Body of pancreas (tissue), 4 donors: ENCODE measurements around the gene PDE4D. TPM values are rescaled to one million over a fixed set of nuclear protein-coding genes. Genes with fewer than 3 reads are reported as not detected.

Experiments used
- ATAC-seq: fragments of 150-250 bp; one replicate; pipeline ENCODE4 v1.9.1; 2016
- DNase-seq, 4 donors: peaks; one replicate each; pipeline ENCODE4 v3.0.0-alpha.2; 2019
- H3K27ac ChIP-seq, 4 donors: fragments of 200-600 bp; sonication (generic); 1 replicate in 3 of 4; 2 replicates in 1 of 4; pipeline versions ENCODE4 v1.5.1 to v1.6.1; 2016 to 2019; ENCODE audit warnings: mild to moderate bottlenecking in 1 of 4, mixed read lengths in 1 of 4, moderate library complexity in 1 of 4
- H3K27me3 ChIP-seq, 2 donors: fragments of 200-600 bp; sonication (generic); one replicate each; pipeline ENCODE4 v1.6.0; 2016; ENCODE audit warnings: mild to moderate bottlenecking in 1 of 2
- H3K36me3 ChIP-seq, 2 donors: fragments of 200-600 bp; sonication (generic); replicated peaks in 1 of 2; 2 replicates each; pipeline ENCODE4 v1.5.1; 2016; ENCODE audit warnings: low read depth in 2 of 2; ENCODE audit not compliant: insufficient read depth in 1 of 2
- H3K4me1 ChIP-seq: fragments of 200-600 bp; sonication (generic); one replicate; pipeline ENCODE4 v1.6.0; 2016
- H3K4me3 ChIP-seq, 2 donors: fragments of 200-600 bp; sonication (generic); 1 replicate in 1 of 2; 2 replicates in 1 of 2; pipeline ENCODE4 v1.5.1; 2016 to 2019
- H3K9me3 ChIP-seq, 3 donors: fragments of 200-600 bp; sonication (generic); 1 replicate in 2 of 3; 2 replicates in 1 of 3; pipeline ENCODE4 v1.5.1; 2016
- CTCF ChIP-seq, 7 experiments: fragments of 450-650 bp in 4 of 7; fragments of 200-600 bp in 3 of 7; sonication (generic) in 3 of 7; IDR thresholded peaks; one replicate each; pipeline ENCODE4 v1.5.1; 2016 to 2019; ENCODE audit warnings: antibody characterized with exemption in 7 of 7
- POLR2A ChIP-seq, 3 donors: fragments of 450-650 bp; IDR thresholded peaks; one replicate each; pipeline ENCODE4 v1.6.1; 2016; ENCODE audit warnings: antibody characterized with exemption in 3 of 3, mild to moderate bottlenecking in 2 of 3
- WGBS, 2 donors: methylation state at CpG; one replicate each; pipeline ENCODE4 v1.1.5; 2017; 5-methylcytosine and 5-hydroxymethylcytosine counted together
- intact Hi-C: fragments of 100-400 bp; cut with DNase I; formaldehyde crosslinking; loops from one replicate; pipeline ENCODE4 v1.15.1; 2023
- total RNA-seq, 2 donors: library from RNA; depleted of rRNA; stranded (reverse); fragments of >200 nt; gene quantifications; one replicate each; pipeline ENCODE4 v1.1.0, GENCODE V29; 2016

PDE4D gene
- total RNA-seq, 2 donors from 2014 or later, result 8.6 to 9.2 TPM

- Histone ChIP-seq H3K36me3 (no peaks in the 10 kb centered on the region), H3K4me3 (no peak overlapping the region), H3K9me3 (no peaks in the 10 kb centered on the region), H3K4me1 (no peaks in the 10 kb centered on the region), H3K27ac (no peak overlapping the region), H3K27me3 (no peaks in the 10 kb centered on the region)
- DNase-seq (peak in 1 of 4 donors; percentile 9), ATAC-seq (no peak)
- 78 to 92% methylated on average over 1 of the region's 1 CpG for WGBS, 2 donors
- intact Hi-C loops, result no loop called here
- no peak for TF ChIP-seq POLR2A (IDR thresholded peaks at IDR 0.05)
- no peak for TF ChIP-seq CTCF (IDR thresholded peaks at IDR 0.05)
These were observed 49.9 kb downstream of the PDE4D start for GRCh38 chr5:59843511-59844213.

GRCh38 chr5:59842999-59843398 lies 50.5 kb downstream of the PDE4D start:
- H3K36me3 ChIP-seq, result no peaks in the 10 kb centered on the region
- no peak for TF ChIP-seq CTCF (IDR thresholded peaks at IDR 0.05)
- TF ChIP-seq POLR2A (IDR thresholded peaks at IDR 0.05), result no peak
- H3K27ac ChIP-seq, result no peak overlapping the region
- DNase-seq (no peak), ATAC-seq (no peak)
- no peak overlapping the region for H3K4me3 ChIP-seq
- no peaks in the 10 kb centered on the region for H3K9me3 ChIP-seq
- 35 to 38% methylated on average over 1 of the region's 1 CpG for WGBS, 2 donors
- no peaks in the 10 kb centered on the region for H3K27me3 ChIP-seq
- intact Hi-C loops, result no loop called here
- H3K4me1 ChIP-seq, result no peaks in the 10 kb centered on the region

GRCh38 chr5:59840200-59840601 lies 53.3 kb downstream of the PDE4D start:
- H3K4me3 ChIP-seq, result no peak overlapping the region
- intact Hi-C loops, result no loop called here
- WGBS, 2 donors, result 35 to 47% methylated on average over 3 of the region's 3 CpGs
- DNase-seq (no peak), ATAC-seq (no peak)
- no peaks in the 10 kb centered on the region for H3K36me3 ChIP-seq
- H3K27me3 ChIP-seq, result no peaks in the 10 kb centered on the region
- H3K9me3 ChIP-seq, result no peaks in the 10 kb centered on the region
- no peak overlapping the region for H3K27ac ChIP-seq
- H3K4me1 ChIP-seq, result no peaks in the 10 kb centered on the region
- TF ChIP-seq CTCF (IDR thresholded peaks at IDR 0.05), result no peak
- no peak for TF ChIP-seq POLR2A (IDR thresholded peaks at IDR 0.05)

- intact Hi-C loops, result no loop called here
- no peak for ATAC-seq
These were observed 54.5 kb downstream of the PDE4D start for GRCh38 chr5:59838989-59839388.

More at GRCh38 chr5:59838989-59839388, 54.5 kb downstream of the PDE4D start:
- Histone ChIP-seq H3K4me1 (no peaks in the 10 kb centered on the region), H3K4me3 (no peak overlapping the region), H3K27ac (no peak overlapping the region), H3K9me3 (no peaks in the 10 kb centered on the region), H3K36me3 (no peaks in the 10 kb centered on the region), H3K27me3 (no peaks in the 10 kb centered on the region)
- WGBS, 2 donors, result 77 to 86% methylated on average over 2 of the region's 2 CpGs
- DNase-seq, result no peak
- no peak for TF ChIP-seq POLR2A (IDR thresholded peaks at IDR 0.05)
- no peak for TF ChIP-seq CTCF (IDR thresholded peaks at IDR 0.05)
